H1 (cell line): ENCODE results near the gene FAM149B1. TPM values are rescaled to one million over a fixed set of nuclear protein-coding genes. Genes with fewer than 3 reads are reported as not detected.

Source experiments
- CTCF ChIA-PET: fragments of 300-600 bp; sonication (Branson Sonifier 250); formaldehyde crosslinking; loops from one replicate; lab custom pipeline; 2021; ENCODE audit not compliant: partially characterized antibody; lab: Charles Lee
- POLR2A ChIA-PET: fragments of 300-600 bp; sonication (Branson Sonifier 250); formaldehyde crosslinking; loops from one replicate; lab custom pipeline; 2021; ENCODE audit warnings: inconsistent platforms; ENCODE audit not compliant: partially characterized antibody; lab: Charles Lee
- DNase-seq, 2 experiments: peaks; one replicate each; pipeline versions ENCODE4 v3.0.0 to v3.0.0-alpha.2; 2010 to 2022; ENCODE audit warnings: low spot score in 2 of 2, low read depth in 1 of 2, mixed read lengths in 1 of 2
- FAIRE-seq: peaks from 2 replicates; lab custom pipeline; 2011; peaks lifted over from hg19 to GRCh38; lab: Jason Lieb, UNC
- H2AFZ ChIP-seq: 2 replicates; pipeline ENCODE4 v1.8.1; 2012; ENCODE audit warnings: low read length, inconsistent platforms
- H2AK5ac ChIP-seq: 2 replicates; pipeline ENCODE4 v1.6.1; 2013; ENCODE audit warnings: low read depth, low read length
- H2BK120ac ChIP-seq: replicated peaks from 2 replicates; pipeline ENCODE3; 2013; ENCODE audit warnings: low read depth, low read length, inconsistent platforms
- H2BK12ac ChIP-seq: 2 replicates; pipeline ENCODE4 v1.6.1; 2013; ENCODE audit warnings: low read depth, low read length
- H2BK15ac ChIP-seq: 2 replicates; pipeline ENCODE4 v1.6.1; 2013; ENCODE audit warnings: low read length
- H2BK20ac ChIP-seq: 2 replicates; pipeline ENCODE4 v1.6.1; 2013; ENCODE audit warnings: low read length
- H2BK5ac ChIP-seq: 2 replicates; pipeline ENCODE4 v1.6.1; 2013; ENCODE audit warnings: low read depth, low read length
- H3K14ac ChIP-seq: 2 replicates; pipeline ENCODE4 v1.6.1; 2013; ENCODE audit warnings: inconsistent platforms; ENCODE audit not compliant: insufficient read length
- H3K18ac ChIP-seq: 2 replicates; pipeline ENCODE4 v1.6.1; 2013; ENCODE audit warnings: low read length; ENCODE audit errors: extremely low read depth
- H3K23ac ChIP-seq: 2 replicates; pipeline ENCODE4 v1.6.1; 2013; ENCODE audit warnings: inconsistent platforms; ENCODE audit not compliant: insufficient read length
- H3K23me2 ChIP-seq: 2 replicates; pipeline ENCODE4 v1.6.1; 2013; ENCODE audit warnings: low read depth, low read length
- H3K27ac ChIP-seq: 2 replicates; pipeline ENCODE4 v1.6.1; 2011; ENCODE audit warnings: low read depth, low read length, inconsistent platforms
- H3K27me3 ChIP-seq, 4 experiments: replicated peaks in 1 of 4; 1 replicate in 1 of 4; 2 replicates in 3 of 4; pipeline versions ENCODE4 v1.6.1 to v1.8.1; 2011 to 2013; ENCODE audit warnings: low read length in 3 of 4, mild to moderate bottlenecking in 3 of 4, inconsistent platforms in 2 of 4, mixed read lengths in 2 of 4, moderate library complexity in 1 of 4; ENCODE audit not compliant: control insufficient read depth in 3 of 4, insufficient read depth in 3 of 4; ENCODE audit errors: extremely low read depth in 1 of 4
- H3K36me3 ChIP-seq, 4 experiments: 2 replicates each; pipeline versions ENCODE4 v1.6.1 to v1.8.1; 2011 to 2013; ENCODE audit warnings: mild to moderate bottlenecking in 4 of 4, low read length in 3 of 4, moderate library complexity in 2 of 4, control low read depth in 1 of 4, inconsistent platforms in 1 of 4; ENCODE audit not compliant: insufficient read depth in 4 of 4, control insufficient read depth in 2 of 4
- H3K4ac ChIP-seq: replicated peaks from 2 replicates; pipeline ENCODE3; 2013; ENCODE audit warnings: low read length, low read depth, mixed read lengths, inconsistent platforms; ENCODE audit not compliant: insufficient read length
- H3K4me1 ChIP-seq, 4 experiments: replicated peaks in 1 of 4; 1 replicate in 1 of 4; 2 replicates in 3 of 4; pipeline versions ENCODE4 v1.6.1 to v1.8.1; 2011 to 2013; ENCODE audit warnings: low read length in 3 of 4, inconsistent platforms in 2 of 4, mixed read lengths in 1 of 4; ENCODE audit not compliant: insufficient read depth in 4 of 4, control insufficient read depth in 3 of 4
- H3K4me2 ChIP-seq, 2 experiments: 2 replicates each; pipeline versions ENCODE4 v1.6.1 to v1.8.1; 2011 to 2013; ENCODE audit warnings: low read depth in 2 of 2, low read length in 2 of 2, control low read depth in 1 of 2, inconsistent platforms in 1 of 2, mild to moderate bottlenecking in 1 of 2; ENCODE audit not compliant: insufficient read depth in 1 of 2
- H3K4me3 ChIP-seq, 4 experiments: fragments of 200-600, 300-600 bp in 1 of 4; sonication (generic), shearing (Covaris generic), sonication (Bioruptor Twin) in 1 of 4; 2 replicates each; pipeline versions ENCODE4 v1.5.1 to v1.8.1; 2011 to 2016; ENCODE audit warnings: low read length in 4 of 4, low read depth in 3 of 4, control low read depth in 2 of 4, inconsistent platforms in 2 of 4, mild to moderate bottlenecking in 2 of 4, mixed read lengths in 1 of 4, moderate library complexity in 1 of 4; ENCODE audit not compliant: insufficient read depth in 2 of 4; ENCODE audit errors: extremely low read depth in 1 of 4
- H3K56ac ChIP-seq: replicated peaks from 2 replicates; pipeline ENCODE3; 2013; ENCODE audit warnings: low read depth, mild to moderate bottlenecking, mixed read lengths, low read length, inconsistent platforms; ENCODE audit not compliant: insufficient read length
- H3K79me1 ChIP-seq: 2 replicates; pipeline ENCODE4 v1.6.1; 2013; ENCODE audit warnings: low read depth, low read length, control low read depth
- H3K79me2 ChIP-seq, 2 experiments: 2 replicates each; pipeline versions ENCODE4 v1.6.1 to v1.8.1; 2012 to 2013; ENCODE audit warnings: low read length in 2 of 2, mild to moderate bottlenecking in 2 of 2, inconsistent platforms in 1 of 2; ENCODE audit not compliant: insufficient read depth in 2 of 2, control insufficient read depth in 1 of 2
- H3K9ac ChIP-seq, 4 experiments: replicated peaks in 1 of 4; 1 replicate in 1 of 4; 2 replicates in 3 of 4; pipeline versions ENCODE4 v1.6.1 to v1.8.1; 2011 to 2013; ENCODE audit warnings: low read depth in 3 of 4, low read length in 3 of 4, control low read depth in 2 of 4, mild to moderate bottlenecking in 2 of 4, moderate library complexity in 2 of 4, inconsistent platforms in 1 of 4; ENCODE audit errors: extremely low read depth in 1 of 4
- H3K9me3 ChIP-seq, 2 experiments: 2 replicates each; pipeline versions ENCODE4 v1.6.1 to v1.8.1; 2012 to 2013; ENCODE audit warnings: mild to moderate bottlenecking in 2 of 2, moderate library complexity in 2 of 2, control low read depth in 1 of 2, inconsistent platforms in 1 of 2, low read depth in 1 of 2, low read length in 1 of 2, mixed read lengths in 1 of 2; ENCODE audit not compliant: insufficient read depth in 2 of 2
- H4K20me1 ChIP-seq, 2 experiments: replicated peaks in 1 of 2; 2 replicates each; pipeline versions ENCODE3 to v1.8.1; 2011 to 2013; ENCODE audit warnings: inconsistent platforms in 2 of 2, low read length in 2 of 2, mild to moderate bottlenecking in 1 of 2; ENCODE audit not compliant: insufficient read depth in 2 of 2, control insufficient read depth in 1 of 2
- H4K5ac ChIP-seq: 2 replicates; pipeline ENCODE4 v1.6.1; 2013; ENCODE audit warnings: low read length, low read depth, mixed read lengths, inconsistent platforms; ENCODE audit not compliant: insufficient read length
- H4K8ac ChIP-seq: 2 replicates; pipeline ENCODE4 v1.8.0; 2013; ENCODE audit warnings: mild to moderate bottlenecking, moderate library complexity, low read length, inconsistent platforms; ENCODE audit not compliant: insufficient read depth; ENCODE audit errors: extremely low read depth
- H4K91ac ChIP-seq: replicated peaks from 2 replicates; pipeline ENCODE3; 2013; ENCODE audit warnings: low read length, mixed read lengths, inconsistent platforms; ENCODE audit not compliant: insufficient read length
- E2F6 ChIP-seq: IDR thresholded peaks from 2 replicates; pipeline ENCODE4 v1.6.1; 2012; ENCODE audit warnings: inconsistent platforms
- EZH2 ChIP-seq: fragments of 200-600 bp; sonication (generic); IDR thresholded peaks from 2 replicates; pipeline ENCODE4 v1.7.1; 2012; ENCODE audit warnings: low read depth, mild to moderate bottlenecking, moderate library complexity, low read length, inconsistent platforms; ENCODE audit not compliant: severe bottlenecking
- SAP30 ChIP-seq: fragments of 300-600 bp; sonication (generic); IDR thresholded peaks from 2 replicates; pipeline ENCODE4 v1.7.1; 2012; ENCODE audit warnings: low read length, moderate library complexity, mild to moderate bottlenecking, inconsistent platforms; ENCODE audit not compliant: insufficient read depth, insufficient replicate concordance
- SIN3A ChIP-seq, 2 experiments: IDR thresholded peaks in 1 of 2; conservative IDR thresholded peaks in 1 of 2; 2 replicates each; pipeline ENCODE4 v1.6.1; 2011 to 2012; ENCODE audit warnings: low read length in 2 of 2, improper control_type of control experiment in 1 of 2, low read depth in 1 of 2, mild to moderate bottlenecking in 1 of 2
- TEAD4 ChIP-seq: IDR thresholded peaks from 2 replicates; pipeline ENCODE4 v1.6.1; 2012; ENCODE audit warnings: low read depth, low read length, inconsistent platforms, mixed read lengths
- WGBS, 2 experiments: shearing (Covaris generic) in 1 of 2; methylation state at CpG; one replicate each; pipeline versions ENCODE4 v1.1.6 to v1.1.7; 2013 to 2015; ENCODE audit warnings: low lambda C conversion rate in 2 of 2, mixed read lengths in 2 of 2, inconsistent platforms in 1 of 2, low coverage in 1 of 2, missing lambda C conversion rate in 1 of 2; ENCODE audit not compliant: insufficient replicate concordance in 2 of 2, insufficient coverage in 1 of 2, insufficient read length in 1 of 2; ENCODE audit errors: extremely low coverage in 1 of 2, missing lambda C conversion rate in 1 of 2; 5-methylcytosine and 5-hydroxymethylcytosine counted together
- polyA plus RNA-seq, 7 experiments: library from polyadenylated mRNA; depleted of rRNA in 3 of 7; stranded (reverse) in 5 of 7; unstranded in 2 of 7; fragments of >200 nt in 5 of 7; fragments of 200-250 nt in 2 of 7; gene quantifications; 1 replicate in 5 of 7; 2 replicates in 1 of 7; 4 replicates in 1 of 7; pipeline versions ENCODE4 v1.2.1 to v1.2.3, GENCODE V29; 2011 to 2013; ENCODE audit warnings: missing spikeins in 2 of 7, mixed read lengths in 2 of 7
- total RNA-seq: library from RNA; stranded (reverse); fragmentation: NEBNext Ultra II Directional; extraction: Animal tissue kit (Norgen Biotek cat#: 25700); gene quantifications from 2 replicates; pipeline ENCODE4 v1.2.1, GENCODE V29; 2021

FAM149B1 gene
- total and polyA plus RNA-seq, 2 of the 8 experiments (the other 6 are each of a cell fraction or from before 2014, with no cell fraction given): 16.8 to 21.9 TPM

- no peaks in the 10 kb centered on the region for H4K20me1 ChIP-seq
- FAIRE-seq: no peak
- no peak overlapping the region for H4K91ac ChIP-seq
- POLR2A ChIA-PET: no interaction called here
- no peak overlapping the region for H3K56ac ChIP-seq
- no peak overlapping the region for H4K8ac ChIP-seq
- no peak overlapping the region for H3K4me3 ChIP-seq
- no peaks in the 10 kb centered on the region for H3K4me1 ChIP-seq
- H3K27ac ChIP-seq: no peak overlapping the region
- H3K23me2 ChIP-seq: no peaks in the 10 kb centered on the region
- H2BK15ac ChIP-seq: no peak overlapping the region
- no peak overlapping the region for H4K5ac ChIP-seq
- no peak overlapping the region for H3K4me2 ChIP-seq
- H3K27me3 ChIP-seq: no peaks in the 10 kb centered on the region
- DNase-seq: no peak
- WGBS, 2 experiments: 90% methylated on average over 3 of the region's 3 CpGs; no CpG with 5 or more reads in 1 of the 2 experiments
- no peak overlapping the region for H3K14ac ChIP-seq
- no peak overlapping the region for H2BK12ac ChIP-seq
- TF ChIP-seq EZH2 (no peak), SIN3A (conservative IDR thresholded peaks at IDR 0.05 in 1 of 2, IDR thresholded peaks at IDR 0.05 in 1 of 2; ENCODE audit: low read depth in 1 of 2, low read length in 2 of 2) (no peak), TEAD4 (no peak), E2F6 (no peak), SAP30 (no peak)
- no peak overlapping the region for H2BK120ac ChIP-seq
- no peak overlapping the region for H2AFZ ChIP-seq
- no peak overlapping the region for H2AK5ac ChIP-seq
- H3K9ac ChIP-seq: no peak overlapping the region
- H3K9me3 ChIP-seq: peaks cover 0 to 3% of the 10 kb centered on the region in 2 experiments; a peak in 1 of 4 replicates
- no peak overlapping the region for H3K18ac ChIP-seq
- CTCF ChIA-PET: interaction anchor here (0.8 to 1.1 kb wide), 2 partner anchors 23 to 31 kb away, joined by 3 read pairs; no protein-coding TSS in a partner anchor
- H3K79me2 ChIP-seq: no peaks in the 10 kb centered on the region
- H2BK20ac ChIP-seq: no peak overlapping the region
- no peak overlapping the region for H2BK5ac ChIP-seq
- H3K79me1 ChIP-seq: no peaks in the 10 kb centered on the region
- H3K23ac ChIP-seq: no peak overlapping the region
- H3K36me3 ChIP-seq: no peaks in the 10 kb centered on the region
- H3K4ac ChIP-seq: no peak overlapping the region
These were observed 113.2 kb downstream of the FAM149B1 start for GRCh38 chr10:73281097-73281496.
